Hepatocyte (in vitro differentiated cells): ENCODE results near the gene POFUT2.

Source experiments
- CTCF ChIP-seq: fragments of 200-600 bp; sonication (generic); IDR thresholded peaks from 2 replicates; pipeline ENCODE4 v1.5.1; 2016; ENCODE audit warnings: antibody characterized with exemption, mild to moderate bottlenecking; ENCODE audit not compliant: poor library complexity
- EZH2 ChIP-seq: fragments of 200-600 bp; sonication (generic); IDR thresholded peaks from 2 replicates; pipeline ENCODE4 v1.6.1; 2016; ENCODE audit warnings: antibody characterized with exemption, mild to moderate bottlenecking, borderline replicate concordance

- TF ChIP-seq CTCF (no peak), EZH2 (no peak)
These were observed 39.3 kb upstream of the POFUT2 start for GRCh38 chr21:45326891-45327440.
